OCI-LY7 (cell line): ENCODE data around the gene TCP1. TPM values are rescaled to one million over a fixed set of nuclear protein-coding genes. Genes with fewer than 3 reads are reported as not detected.
"Not testable (repeated sequence)": the region's sequence is repeated elsewhere in the genome, so short reads cannot be mapped to it uniquely, and the experiment has no call there.

ENCODE experiments used
- BruUV-seq: library from RNA; stranded (reverse); fragments of 400-500 nt; replicated peaks from 2 replicates; lab custom pipeline; 2021; lab: Mats Ljungman, UMichigan
- CTCF ChIA-PET: fragments of 300-600 bp; sonication (Branson Sonifier 250); formaldehyde crosslinking; loops from one replicate; lab custom pipeline; 2022; ENCODE audit warnings: antibody characterized with exemption; ENCODE audit not compliant: unreplicated experiment; lab: Charles Lee
- POLR2A ChIA-PET: fragments of 300-600 bp; sonication (Branson Sonifier 250); formaldehyde crosslinking; loops from one replicate; lab custom pipeline; 2022; ENCODE audit warnings: antibody characterized with exemption; lab: Charles Lee
- DNase-seq: peaks from one replicate; pipeline ENCODE4 v3.0.0-alpha.2; 2015; ENCODE audit warnings: low spot score
- H2AFZ ChIP-seq: fragments of 200-600 bp; sonication (generic), shearing (Covaris generic); 2 replicates; pipeline ENCODE4 v1.6.1; 2014; ENCODE audit warnings: mild to moderate bottlenecking, antibody characterized with exemption, low read length, moderate library complexity
- H3K27ac ChIP-seq: fragments of 200-600 bp; sonication (generic); 2 replicates; pipeline ENCODE4 v1.5.1; 2014; ENCODE audit warnings: mixed run types, low read depth, mild to moderate bottlenecking, moderate library complexity, low read length, inconsistent platforms; ENCODE audit not compliant: poor library complexity, severe bottlenecking
- H3K36me3 ChIP-seq: fragments of 200-600 bp; sonication (generic); 2 replicates; pipeline ENCODE4 v1.6.1; 2014; ENCODE audit warnings: mild to moderate bottlenecking, antibody characterized with exemption, low read length, moderate library complexity, mixed read lengths; ENCODE audit not compliant: insufficient read depth
- H3K4me1 ChIP-seq: fragments of 200-600 bp; sonication (generic); 2 replicates; pipeline ENCODE4 v1.5.1; 2014; ENCODE audit warnings: mild to moderate bottlenecking, low read length; ENCODE audit not compliant: insufficient read depth, poor library complexity, severe bottlenecking
- H3K4me2 ChIP-seq: fragments of 200-600 bp; sonication (generic); 2 replicates; pipeline ENCODE4 v1.6.1; 2014; ENCODE audit warnings: mild to moderate bottlenecking, low read length
- H3K4me3 ChIP-seq: fragments of 200-600 bp; sonication (generic); 2 replicates; pipeline ENCODE4 v1.5.1; 2014; ENCODE audit warnings: mild to moderate bottlenecking, low read depth, low read length; ENCODE audit not compliant: poor library complexity, severe bottlenecking
- H3K79me2 ChIP-seq: fragments of 200-600 bp; sonication (generic); 2 replicates; pipeline ENCODE4 v1.6.1; 2016; ENCODE audit warnings: low read depth, mild to moderate bottlenecking, low read length, moderate library complexity, mixed read lengths; ENCODE audit not compliant: insufficient read depth
- H3K9me2 ChIP-seq: fragments of 200-600 bp; sonication (generic); 2 replicates; pipeline ENCODE4 v1.6.1; 2016; ENCODE audit warnings: mild to moderate bottlenecking, low read length, mixed read lengths; ENCODE audit not compliant: insufficient read depth
- H3K9me3 ChIP-seq: fragments of 200-600 bp; sonication (generic); 2 replicates; pipeline ENCODE4 v1.6.1; 2014; ENCODE audit warnings: mild to moderate bottlenecking, mixed run types, low read length, mixed read lengths
- H4K20me1 ChIP-seq: fragments of 200-600 bp; sonication (generic); 2 replicates; pipeline ENCODE4 v1.6.1; 2014; ENCODE audit warnings: mild to moderate bottlenecking, antibody characterized with exemption, low read length, moderate library complexity, mixed read lengths; ENCODE audit not compliant: insufficient read depth
- EZH2phosphoT487 ChIP-seq: fragments of 200-600 bp; sonication (generic); IDR thresholded peaks from 2 replicates; pipeline ENCODE4 v1.6.1; 2018; ENCODE audit warnings: low read depth, borderline replicate concordance, mild to moderate bottlenecking, mixed run types, antibody characterized with exemption, low read length, moderate library complexity, mixed read lengths
- intact Hi-C: fragments of 100-400 bp; cut with micrococcal nuclease; formaldehyde crosslinking; loops from one replicate; pipeline ENCODE4 v1.10.0; 2022; ENCODE audit not compliant: unreplicated experiment
- total RNA-seq, 2 experiments: library from RNA; depleted of rRNA in 1 of 2; stranded (reverse); fragments of >200 nt in 1 of 2; shearing (Covaris generic) in 1 of 2; gene quantifications; 2 replicates each; pipeline ENCODE4 v1.2.3, GENCODE V29; 2014 to 2022
- TF ChIP-seq, protein P1 (sequence below): fragments of 200-600 bp; sonication (generic); conservative IDR thresholded peaks from 2 replicates; pipeline ENCODE4 v1.5.1; 2014; ENCODE audit warnings: mild to moderate bottlenecking, antibody characterized with exemption, low read length, moderate library complexity, mixed read lengths

TCP1 gene
- total RNA-seq, 2 experiments from 2014 or later = 319 to 386 TPM

DNA sequence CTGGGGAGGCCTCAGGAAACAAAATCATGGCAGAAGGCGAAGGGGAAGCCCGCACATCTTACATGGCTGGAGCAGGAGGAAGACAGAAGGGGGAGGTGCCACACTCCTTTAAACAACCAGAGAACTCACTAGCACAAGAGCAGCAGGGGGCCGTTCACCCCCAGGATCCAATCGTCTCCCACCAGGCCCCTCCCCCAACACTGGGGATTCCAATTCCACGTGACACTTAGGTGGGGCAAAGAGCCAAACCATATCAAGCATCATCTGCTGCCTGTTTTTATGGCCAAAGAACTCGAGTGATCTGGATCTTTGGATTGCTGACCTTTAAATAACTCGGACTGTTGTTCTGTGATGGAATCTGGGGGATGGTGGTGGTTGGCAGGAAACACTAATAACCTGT is 38.7 kb upstream of the TCP1 start:
- Histone ChIP-seq H3K36me3 (no peaks in the 10 kb centered on the region), H2AFZ (no peak overlapping the region; the same call in 1 of the 2 replicates), H3K9me3 (no peaks in the 10 kb centered on the region), H3K4me2 (0 out of 2 replicates have a peak overlapping the region, but pooled peaks have one; percentile 4), H3K79me2 (no peaks in the 10 kb centered on the region), H4K20me1 (no peaks in the 10 kb centered on the region), H3K4me1 (peaks cover 45% of the 10 kb centered on the region), H3K4me3 (no peak overlapping the region), H3K9me2 (no peaks in the 10 kb centered on the region), H3K27ac (no peak overlapping the region)
- CTCF ChIA-PET = no interaction called here
- no peak for DNase-seq
- intact Hi-C loops = no loop called here
- no peak for TF ChIP-seq EZH2phosphoT487
- TF ChIP-seq, protein P1, sequence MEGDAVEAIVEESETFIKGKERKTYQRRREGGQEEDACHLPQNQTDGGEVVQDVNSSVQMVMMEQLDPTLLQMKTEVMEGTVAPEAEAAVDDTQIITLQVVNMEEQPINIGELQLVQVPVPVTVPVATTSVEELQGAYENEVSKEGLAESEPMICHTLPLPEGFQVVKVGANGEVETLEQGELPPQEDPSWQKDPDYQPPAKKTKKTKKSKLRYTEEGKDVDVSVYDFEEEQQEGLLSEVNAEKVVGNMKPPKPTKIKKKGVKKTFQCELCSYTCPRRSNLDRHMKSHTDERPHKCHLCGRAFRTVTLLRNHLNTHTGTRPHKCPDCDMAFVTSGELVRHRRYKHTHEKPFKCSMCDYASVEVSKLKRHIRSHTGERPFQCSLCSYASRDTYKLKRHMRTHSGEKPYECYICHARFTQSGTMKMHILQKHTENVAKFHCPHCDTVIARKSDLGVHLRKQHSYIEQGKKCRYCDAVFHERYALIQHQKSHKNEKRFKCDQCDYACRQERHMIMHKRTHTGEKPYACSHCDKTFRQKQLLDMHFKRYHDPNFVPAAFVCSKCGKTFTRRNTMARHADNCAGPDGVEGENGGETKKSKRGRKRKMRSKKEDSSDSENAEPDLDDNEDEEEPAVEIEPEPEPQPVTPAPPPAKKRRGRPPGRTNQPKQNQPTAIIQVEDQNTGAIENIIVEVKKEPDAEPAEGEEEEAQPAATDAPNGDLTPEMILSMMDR = no peak
- no TSS peak for BruUV-seq
- POLR2A ChIA-PET = no interaction called here

DNA sequence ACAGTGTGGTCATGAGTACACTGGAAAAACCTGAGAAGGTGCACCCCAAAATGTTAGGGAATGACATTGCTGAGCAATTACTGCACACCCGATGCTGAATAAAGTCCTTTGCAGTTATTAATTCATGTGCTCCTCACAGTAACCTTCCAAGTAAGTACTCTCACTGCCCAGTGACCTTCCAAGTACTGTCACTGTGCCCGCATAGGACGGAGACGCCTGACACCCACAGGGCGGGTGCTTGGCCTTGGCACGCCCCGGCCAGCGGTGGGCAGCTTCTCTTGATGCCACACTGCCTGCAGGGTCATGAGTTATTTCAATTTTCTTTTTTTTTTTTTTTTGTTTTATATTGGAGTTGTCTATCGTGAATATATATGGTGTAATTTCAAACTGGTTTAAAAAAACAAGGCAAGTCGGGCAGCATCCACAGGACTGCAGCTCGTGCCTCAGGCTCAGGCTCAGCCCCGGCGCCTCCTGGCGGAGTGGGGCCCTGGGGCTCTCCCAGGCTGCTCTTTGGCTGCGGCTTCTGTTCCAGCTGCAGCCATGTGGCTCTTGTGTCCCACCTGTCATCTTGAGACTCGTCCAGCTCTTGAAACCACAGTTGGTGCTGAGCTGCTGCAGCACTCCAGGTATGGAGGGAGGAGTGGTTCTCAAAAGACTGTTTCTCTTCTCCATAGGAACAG is 37.7 kb upstream of the TCP1 start:
- DNase-seq = no peak
- Histone ChIP-seq H2AFZ (no peak overlapping the region), H3K27ac (no peak overlapping the region), H3K36me3 (no peaks in the 10 kb centered on the region), H3K4me2 (no peak overlapping the region), H3K9me2 (no peaks in the 10 kb centered on the region), H4K20me1 (no peaks in the 10 kb centered on the region), H3K4me3 (no peak overlapping the region), H3K9me3 (no peaks in the 10 kb centered on the region), H3K79me2 (no peaks in the 10 kb centered on the region), H3K4me1 (peaks cover 37% of the 10 kb centered on the region)
- ChIA-PET POLR2A (no interaction called here), CTCF (no interaction called here)
- TF ChIP-seq, protein P1 = no peak
- no peak for TF ChIP-seq EZH2phosphoT487
- intact Hi-C loops = no loop called here
- BruUV-seq = no TSS peak

DNA sequence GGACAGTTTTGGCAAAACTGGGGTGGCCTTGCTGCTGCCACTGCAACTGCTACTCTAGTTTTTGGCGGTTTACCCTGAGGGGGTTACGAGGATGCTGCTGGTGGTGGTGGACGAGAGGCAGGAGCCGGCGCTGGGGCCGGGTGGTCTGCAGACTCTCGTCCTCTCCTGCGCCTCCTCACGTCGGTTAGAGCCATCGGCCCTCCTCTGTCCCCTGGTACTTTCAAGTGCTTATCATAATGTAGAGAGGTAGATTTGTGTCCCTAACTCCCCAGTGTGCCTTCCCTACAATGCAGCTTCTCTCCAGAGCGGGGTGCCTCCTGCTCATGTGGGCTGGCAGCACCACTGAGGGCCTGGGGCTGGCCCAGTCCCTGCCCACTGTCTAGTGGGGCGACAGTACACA is 36.6 kb upstream of the TCP1 start:
- Histone ChIP-seq H3K4me1 (peaks cover 30% of the 10 kb centered on the region), H3K4me3 (no peak overlapping the region), H3K79me2 (no peaks in the 10 kb centered on the region), H3K9me2 (no peaks in the 10 kb centered on the region), H3K9me3 (no peaks in the 10 kb centered on the region), H3K36me3 (no peaks in the 10 kb centered on the region), H2AFZ (no peak overlapping the region), H3K27ac (no peak overlapping the region), H4K20me1 (no peaks in the 10 kb centered on the region), H3K4me2 (no peak overlapping the region)
- DNase-seq = no peak
- intact Hi-C loops = no loop called here
- ChIA-PET POLR2A (no interaction called here), CTCF (no interaction called here)
- no peak for TF ChIP-seq EZH2phosphoT487
- TF ChIP-seq, protein P1 = no peak
- no TSS peak for BruUV-seq

DNA sequence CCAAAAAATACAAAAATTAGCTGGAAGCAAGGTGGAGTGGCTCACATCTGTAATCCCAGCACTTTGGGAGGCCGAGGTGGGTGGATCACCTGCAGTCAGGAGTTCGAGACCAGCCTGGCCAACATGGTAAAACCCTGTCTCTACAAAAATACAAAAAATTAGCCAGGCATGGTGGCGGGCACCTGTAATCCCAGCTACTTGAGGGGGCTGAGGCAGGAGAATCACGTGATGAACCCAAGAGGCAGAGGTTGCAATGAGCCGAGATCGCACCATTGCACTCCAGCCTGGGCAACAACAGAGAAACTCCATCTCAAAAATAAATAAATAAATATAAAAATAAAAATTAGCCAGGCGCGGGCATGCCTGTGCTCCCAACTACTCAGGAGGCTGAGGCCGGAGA is 35.3 kb upstream of the TCP1 start:
- intact Hi-C loops, CTCF ChIA-PET: not testable (repeated sequence)

More for the DNA sequence above, 35.3 kb upstream of the TCP1 start:
- not testable (repeated sequence) for H3K4me2 ChIP-seq, DNase-seq, BruUV-seq, H3K79me2 ChIP-seq, H3K9me2 ChIP-seq, H3K27ac ChIP-seq, H3K4me3 ChIP-seq, H3K36me3 ChIP-seq, H2AFZ ChIP-seq, H3K9me3 ChIP-seq, H4K20me1 ChIP-seq
- H3K4me1 ChIP-seq = peaks cover 26% of the 10 kb centered on the region
- POLR2A ChIA-PET = interaction anchor here (0.6 kb wide), 1 partner anchor 13 kb away, joined by 3 read pairs; no protein-coding TSS in a partner anchor
